IMR-90 (cell line): Measurements from ENCODE around the gene MYDGF. TPM values are rescaled to one million over a fixed set of nuclear protein-coding genes. Genes with fewer than 3 reads are reported as not detected.

Experiments
- ATAC-seq: fragments of 200-7000 bp; cut with Tn5 transposase; 2 replicates; pipeline ENCODE4 v1.9.1; 2020; ENCODE audit warnings: low read depth, mild to moderate bottlenecking, moderate library complexity
- BruUV-seq: library from RNA; stranded (reverse); fragments of 400-500 nt; replicated peaks from 2 replicates; lab custom pipeline; 2021; lab: Mats Ljungman, UMichigan
- CTCF ChIA-PET: fragments of 300-600 bp; formaldehyde crosslinking; extraction: SDS; loops from one replicate; lab custom pipeline; 2021; ENCODE audit warnings: antibody characterized with exemption; lab: Yijun Ruan, JAX
- POLR2A ChIA-PET: fragments of 300-600 bp; sonication (Branson Sonifier 250); formaldehyde crosslinking; loops from one replicate; lab custom pipeline; 2022; ENCODE audit warnings: antibody characterized with exemption; ENCODE audit not compliant: unreplicated experiment; lab: Charles Lee
- DNase-seq: peaks from one replicate; pipeline ENCODE4 v3.0.0; 2013
- H2AFZ ChIP-seq: replicated peaks from 2 replicates; pipeline ENCODE3; 2013; ENCODE audit warnings: low read length, mild to moderate bottlenecking; ENCODE audit not compliant: poor library complexity
- H2AK5ac ChIP-seq: 2 replicates; pipeline ENCODE4 v1.6.1; 2013; ENCODE audit warnings: low read depth, low read length, inconsistent platforms
- H2AK9ac ChIP-seq: replicated peaks from 2 replicates; pipeline ENCODE3; 2013; ENCODE audit warnings: mild to moderate bottlenecking, low read depth, low read length, moderate library complexity; ENCODE audit not compliant: poor library complexity
- H2BK120ac ChIP-seq: 2 replicates; pipeline ENCODE4 v1.6.1; 2013; ENCODE audit warnings: low read depth, low read length, inconsistent platforms
- H2BK15ac ChIP-seq: 3 replicates; pipeline ENCODE4 v1.6.1; 2013; ENCODE audit warnings: low read depth, low read length, inconsistent platforms
- H2BK20ac ChIP-seq: 2 replicates; pipeline ENCODE4 v1.6.1; 2013; ENCODE audit warnings: low read depth, mild to moderate bottlenecking, inconsistent platforms, low read length, moderate library complexity
- H2BK5ac ChIP-seq: 2 replicates; pipeline ENCODE4 v1.6.1; 2013; ENCODE audit warnings: mild to moderate bottlenecking, low read depth, low read length, inconsistent platforms; ENCODE audit not compliant: poor library complexity, severe bottlenecking
- H3K14ac ChIP-seq: replicated peaks from 2 replicates; pipeline ENCODE4 v1.6.1; 2013; ENCODE audit warnings: low read depth, low read length, inconsistent platforms
- H3K18ac ChIP-seq: 2 replicates; pipeline ENCODE4 v1.6.1; 2013; ENCODE audit warnings: low read depth, low read length, control low read depth
- H3K23ac ChIP-seq: 2 replicates; pipeline ENCODE4 v1.6.1; 2013; ENCODE audit warnings: low read depth, low read length, inconsistent platforms
- H3K27ac ChIP-seq: 2 replicates; pipeline ENCODE4 v1.5.1; 2013; ENCODE audit warnings: mild to moderate bottlenecking, control low read depth, low read length; ENCODE audit not compliant: insufficient read depth
- H3K27me3 ChIP-seq: 2 replicates; pipeline ENCODE4 v1.6.1; 2013; ENCODE audit warnings: low read length; ENCODE audit not compliant: control insufficient read depth, insufficient read depth
- H3K36me3 ChIP-seq: 2 replicates; pipeline ENCODE4 v1.6.1; 2013; ENCODE audit warnings: low read length, mixed read lengths; ENCODE audit not compliant: control insufficient read depth, insufficient read depth
- H3K4ac ChIP-seq: 2 replicates; pipeline ENCODE4 v1.6.1; 2013; ENCODE audit warnings: low read depth, low read length, inconsistent platforms
- H3K4me1 ChIP-seq: 2 replicates; pipeline ENCODE4 v1.6.1; 2013; ENCODE audit warnings: low read length, mixed read lengths; ENCODE audit not compliant: control insufficient read depth, insufficient read depth
- H3K4me2 ChIP-seq: 2 replicates; pipeline ENCODE4 v1.6.1; 2013; ENCODE audit warnings: low read depth, mild to moderate bottlenecking, control low read depth, low read length, moderate library complexity
- H3K4me3 ChIP-seq: 2 replicates; pipeline ENCODE4 v1.5.1; 2013; ENCODE audit warnings: low read depth, mild to moderate bottlenecking, control low read depth, low read length, moderate library complexity; ENCODE audit not compliant: insufficient read depth
- H3K56ac ChIP-seq: 2 replicates; pipeline ENCODE4 v1.6.1; 2013; ENCODE audit warnings: low read length, inconsistent platforms; ENCODE audit not compliant: insufficient read depth; ENCODE audit errors: extremely low read depth
- H3K79me1 ChIP-seq, 2 experiments: 2 replicates each; pipeline ENCODE4 v1.6.1; 2013; ENCODE audit warnings: low read length in 2 of 2, inconsistent platforms in 1 of 2, low read depth in 1 of 2
- H3K9ac ChIP-seq: 2 replicates; pipeline ENCODE4 v1.6.1; 2013; ENCODE audit warnings: low read depth, low read length, control low read depth
- H3K9me1 ChIP-seq: 2 replicates; pipeline ENCODE4 v1.6.1; 2013; ENCODE audit warnings: low read length, inconsistent platforms; ENCODE audit not compliant: insufficient read depth
- H3K9me3 ChIP-seq: 2 replicates; pipeline ENCODE4 v1.6.1; 2013; ENCODE audit warnings: low read length; ENCODE audit not compliant: control insufficient read depth, insufficient read depth
- H4K20me1 ChIP-seq: 2 replicates; pipeline ENCODE4 v1.6.1; 2013; ENCODE audit warnings: low read length, inconsistent platforms; ENCODE audit not compliant: insufficient read depth
- H4K5ac ChIP-seq: 2 replicates; pipeline ENCODE4 v1.6.1; 2013; ENCODE audit warnings: mild to moderate bottlenecking, low read depth, low read length, control low read depth
- H4K8ac ChIP-seq, 2 experiments: 2 replicates each; pipeline ENCODE4 v1.6.1; 2013; ENCODE audit warnings: low read depth in 2 of 2, low read length in 2 of 2, control low read depth in 1 of 2, inconsistent platforms in 1 of 2
- H4K91ac ChIP-seq: 2 replicates; pipeline ENCODE4 v1.6.1; 2013; ENCODE audit warnings: low read depth, low read length, inconsistent platforms; ENCODE audit not compliant: insufficient read depth
- MAZ ChIP-seq: IDR thresholded peaks from 2 replicates; pipeline ENCODE4 v1.6.1; 2012; ENCODE audit warnings: low read depth, mild to moderate bottlenecking, low read length, improper control_type of control experiment, moderate library complexity, borderline replicate concordance
- NFE2L2 ChIP-seq: fragments of 150-350 bp; IDR thresholded peaks from 2 replicates; pipeline ENCODE4 v1.6.1; 2016; ENCODE audit warnings: low read depth, mild to moderate bottlenecking, low read length
- RAD21 ChIP-seq: IDR thresholded peaks from 2 replicates; pipeline ENCODE4 v1.6.1; 2012; ENCODE audit warnings: low read length, improper control_type of control experiment
- RCOR1 ChIP-seq: IDR thresholded peaks from 2 replicates; pipeline ENCODE4 v1.6.1; 2012; ENCODE audit warnings: mild to moderate bottlenecking, low read length, improper control_type of control experiment; ENCODE audit not compliant: insufficient replicate concordance
- WGBS, 2 experiments: methylation state at CpG; one replicate each; pipeline versions ENCODE4 v1.1.5 to v1.1.7; 2013; ENCODE audit warnings: missing lambda C conversion rate in 2 of 2; ENCODE audit not compliant: insufficient read length in 1 of 2; ENCODE audit errors: extremely low coverage in 2 of 2; 5-methylcytosine and 5-hydroxymethylcytosine counted together
- dilution Hi-C: fragments of 300-500 bp; cut with HindIII; formaldehyde crosslinking; loops from one replicate; pipeline ENCODE4 v1.14.3; 2018; ENCODE audit warnings: low sequenced_read_pairs; ENCODE audit not compliant: unreplicated experiment
- in situ Hi-C: fragments of 300-500 bp; cut with MboI; formaldehyde crosslinking; loops from 3 replicates; pipeline ENCODE4 v1.14.3; 2019; ENCODE audit warnings: low sequenced_read_pairs, inconsistent platforms, mixed read lengths
- intact Hi-C: fragments of 100-400 bp; cut with micrococcal nuclease; formaldehyde crosslinking; loops from 2 replicates; pipeline ENCODE4 v1.10.0; 2022
- polyA plus RNA-seq, 3 experiments: library from polyadenylated mRNA; depleted of rRNA; stranded (reverse); fragments of >200 nt; gene quantifications; 2 replicates each; pipeline ENCODE4 v1.2.3, GENCODE V29; 2012; ENCODE audit warnings: low replicate concordance in 1 of 3
- total RNA-seq: library from RNA; depleted of rRNA; stranded (reverse); fragments of >200 nt; gene quantifications from 2 replicates; pipeline ENCODE4 v1.2.3, GENCODE V29; 2012

The MYDGF gene
- total and polyA plus RNA-seq, 2 of the 4 experiments (the other 2 are of a cell fraction): 203 to 310 TPM

DNA sequence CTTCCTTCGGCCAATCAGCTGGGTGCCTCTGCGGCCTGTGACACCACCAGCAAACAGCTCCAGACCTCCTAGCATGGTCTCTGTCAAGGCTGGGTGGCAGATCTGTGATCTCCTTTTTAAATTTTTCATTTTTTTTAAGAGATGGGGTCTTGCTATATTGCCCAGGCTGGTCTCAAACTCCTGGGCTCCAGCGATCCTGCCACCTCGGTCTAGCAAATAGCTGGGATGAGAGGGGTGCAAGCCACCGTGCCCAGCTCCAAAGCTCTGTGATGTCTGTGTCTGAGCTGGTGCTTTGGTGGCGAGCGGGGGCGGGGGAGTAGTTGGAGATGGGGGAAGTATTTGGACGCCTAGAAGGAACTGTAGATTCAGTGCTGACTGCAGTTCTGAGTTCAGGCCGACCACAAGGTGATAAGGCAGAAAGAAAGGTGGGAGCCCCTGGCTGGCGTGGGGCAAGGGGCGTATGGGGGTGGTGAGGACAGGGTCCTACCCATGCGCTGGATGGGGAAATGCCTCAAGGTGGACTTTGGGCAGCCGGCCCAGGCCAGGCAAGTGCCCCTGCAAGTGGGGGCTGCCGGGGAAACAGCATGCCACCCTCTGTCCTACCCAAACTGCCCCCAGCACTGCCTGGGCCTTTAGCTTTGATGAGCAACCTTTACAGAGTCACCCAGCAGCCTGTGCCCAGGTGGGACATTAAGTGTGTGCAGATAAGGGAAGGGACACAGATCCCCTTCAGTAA is 48.0 kb upstream of the MYDGF start:
- BruUV-seq: no TSS peak
- no peak overlapping the region for H2BK20ac ChIP-seq
- intact Hi-C loops: no loop called here
- H4K5ac ChIP-seq: no peak overlapping the region
- H2BK15ac ChIP-seq: no peak overlapping the region
- peaks cover 34 to 88% of the 10 kb centered on the region in 2 experiments for H3K79me1 ChIP-seq
- no peaks in the 10 kb centered on the region for H3K9me3 ChIP-seq
- no peaks in the 10 kb centered on the region for H3K27me3 ChIP-seq
- no peak overlapping the region for H3K18ac ChIP-seq
- no peak overlapping the region for H4K91ac ChIP-seq
- DNase-seq: no peak
- dilution Hi-C loops: no loop called here
- ATAC-seq: no peak
- H4K8ac ChIP-seq: no peak overlapping the region
- H2BK5ac ChIP-seq: peak overlapping the region; percentile 49
- 90% methylated on average over 4 of the region's 15 CpGs; no CpG with 5 or more reads in 1 of the 2 experiments for WGBS, 2 experiments
- 0 out of 2 replicates have a peak, but pooled peaks cover 8% of the 10 kb centered on the region for H4K20me1 ChIP-seq
- H3K4me2 ChIP-seq: no peak overlapping the region
- peaks cover 15% of the 10 kb centered on the region for H3K4me1 ChIP-seq
- H2AK5ac ChIP-seq: peak overlapping the region; percentile 30; the same call in 1 of the 2 replicates
- ChIA-PET POLR2A (no interaction called here), CTCF (no interaction called here)
- peaks cover 57% of the 10 kb centered on the region for H3K36me3 ChIP-seq
- peak overlapping the region; percentile 34 for H2AFZ ChIP-seq
- no peak overlapping the region for H3K56ac ChIP-seq
- no peak overlapping the region for H2BK120ac ChIP-seq
- in situ Hi-C loops: no loop called here
- no peak overlapping the region for H3K27ac ChIP-seq
- TF ChIP-seq MAZ (no peak), RAD21 (no peak), NFE2L2 (no peak), RCOR1 (no peak)
- no peak overlapping the region for H3K4ac ChIP-seq
- H2AK9ac ChIP-seq: peak overlapping the region; percentile 85
- H3K9me1 ChIP-seq: peaks cover 6% of the 10 kb centered on the region; the same call in 1 of the 2 replicates
- H3K9ac ChIP-seq: no peak overlapping the region
- H3K4me3 ChIP-seq: no peak overlapping the region
- no peak overlapping the region for H3K14ac ChIP-seq
- no peak overlapping the region for H3K23ac ChIP-seq
